ENCODE data around the gene LOXL1. TPM values are rescaled to one million over a fixed set of nuclear protein-coding genes. Genes with fewer than 3 reads are reported as not detected.

LOXL1 gene
- polyA plus RNA-seq, 1 donor from 2014 or later: 2.1 TPM

DNA sequence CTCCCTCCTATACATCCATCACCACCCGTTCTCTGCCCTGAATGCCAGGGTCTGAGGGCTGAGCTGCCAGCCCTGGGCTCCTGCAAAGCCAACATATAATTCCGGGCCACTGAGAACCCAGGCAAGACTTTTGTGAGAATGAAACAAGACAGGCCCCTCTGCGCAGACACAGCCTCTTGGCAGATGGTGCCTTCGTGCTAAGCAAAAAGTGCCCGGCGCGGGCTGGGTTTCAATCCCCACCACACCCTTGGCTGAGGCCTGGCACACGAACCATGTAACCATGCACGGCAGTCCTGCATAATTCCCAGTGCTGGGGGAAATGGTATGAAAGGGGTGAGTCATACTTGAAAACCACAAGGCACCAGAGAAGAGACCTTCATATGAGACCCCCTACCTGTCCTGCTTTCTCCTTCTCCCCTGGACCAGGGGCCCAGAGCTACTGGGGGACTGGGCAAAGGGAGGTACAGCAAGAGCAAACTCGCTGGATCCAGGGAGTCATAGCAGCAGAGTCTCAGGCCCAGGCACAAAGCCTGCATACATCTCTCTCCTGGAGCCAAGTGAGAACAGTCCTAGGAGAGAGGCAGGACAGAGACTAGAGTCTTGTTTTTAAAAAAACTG, 26.1 kb upstream of the LOXL1 start:
- Histone ChIP-seq H3K79me2 (replicated peaks; ENCODE audit: insufficient read depth, low read length) (no peaks in the 10 kb centered on the region), H3K9ac (ENCODE audit: low read length) (no peak overlapping the region), H3K4me2 (ENCODE audit: low read length) (no peak overlapping the region), H3K27me3 (ENCODE audit: insufficient read depth, low read depth, low read length) (no peaks in the 10 kb centered on the region), H3F3A (ENCODE audit: insufficient read depth, low read length, poor library complexity, severe bottlenecking) (no peaks in the 10 kb centered on the region), H3K4me3 (ENCODE audit: low read length) (no peak overlapping the region), H3K36me3 (ENCODE audit: insufficient read depth, low read length) (no peaks in the 10 kb centered on the region), H3K27ac (ENCODE audit: low read length) (no peak overlapping the region), H3K9me3 (ENCODE audit: low read length) (no peaks in the 10 kb centered on the region), H2AFZ (ENCODE audit: low read depth, low read length) (no peak overlapping the region), H3K9me2 (ENCODE audit: insufficient read depth, low read length) (no peaks in the 10 kb centered on the region), H4K20me1 (ENCODE audit: insufficient read depth) (no peaks in the 10 kb centered on the region)
- TF ChIP-seq MXI1 (conservative IDR thresholded peaks at IDR 0.05; ENCODE audit: poor library complexity, severe bottlenecking): no peak

DNA sequence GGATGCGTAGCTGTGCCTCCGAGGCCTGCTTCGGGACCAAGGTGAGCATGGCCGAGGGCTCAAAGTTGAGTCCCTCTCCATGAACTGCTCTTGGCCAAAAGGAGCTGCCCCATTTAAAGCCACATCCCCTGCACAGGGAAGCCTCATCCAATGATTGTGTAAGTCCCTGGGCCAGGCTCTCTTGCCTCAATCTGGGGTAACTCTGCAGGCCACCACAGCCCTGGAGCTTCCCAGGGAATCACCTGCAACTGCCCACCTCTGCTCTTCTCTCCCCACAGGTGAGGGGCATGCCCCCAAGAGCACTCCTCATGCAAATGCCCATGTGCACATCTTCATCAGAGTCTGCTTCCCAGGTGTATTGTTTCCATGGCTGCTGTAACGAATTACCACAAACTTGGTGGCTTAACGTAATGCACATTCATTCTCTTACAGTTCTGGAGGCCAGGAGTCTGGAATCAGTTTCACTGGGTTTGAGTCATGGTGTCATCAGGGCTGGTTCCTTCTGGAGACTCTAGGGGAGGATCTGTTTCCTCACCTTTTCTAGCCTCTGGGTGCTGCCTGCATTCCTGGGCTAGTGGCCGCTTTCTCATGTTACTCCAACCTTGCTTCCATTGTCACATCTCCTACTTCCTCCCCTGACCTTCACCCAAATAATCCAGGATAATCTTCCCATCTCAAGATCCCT, 25.0 kb upstream of the LOXL1 start:
- H3F3A ChIP-seq (ENCODE audit: insufficient read depth, low read length, poor library complexity, severe bottlenecking): no peaks in the 10 kb centered on the region
- no peak for TF ChIP-seq EZH2 (IDR thresholded peaks at IDR 0.05; ENCODE audit: borderline replicate concordance, insufficient read depth, low read length, poor library complexity, severe bottlenecking)
- no peak for TF ChIP-seq MXI1 (conservative IDR thresholded peaks at IDR 0.05; ENCODE audit: poor library complexity, severe bottlenecking)
- no peak overlapping the region for H2AFZ ChIP-seq (ENCODE audit: low read depth, low read length)
- no peaks in the 10 kb centered on the region for H3K27me3 ChIP-seq (ENCODE audit: insufficient read depth, low read depth, low read length)
- no peaks in the 10 kb centered on the region for H3K79me2 ChIP-seq (replicated peaks; ENCODE audit: insufficient read depth, low read length)
- no peaks in the 10 kb centered on the region for H3K9me2 ChIP-seq (ENCODE audit: insufficient read depth, low read length)
- no peaks in the 10 kb centered on the region for H3K9me3 ChIP-seq (ENCODE audit: low read length)
- no peak overlapping the region for H3K9ac ChIP-seq (ENCODE audit: low read length)
- H3K27ac ChIP-seq (ENCODE audit: low read length): no peak overlapping the region
- no peaks in the 10 kb centered on the region for H4K20me1 ChIP-seq (ENCODE audit: insufficient read depth)
- H3K4me3 ChIP-seq (ENCODE audit: low read length): no peak overlapping the region
- no peaks in the 10 kb centered on the region for H3K36me3 ChIP-seq (ENCODE audit: insufficient read depth, low read length)
- H3K4me2 ChIP-seq (ENCODE audit: low read length): no peak overlapping the region

- Histone ChIP-seq H3K4me3 (ENCODE audit: low read length) (no peak overlapping the region), H3K9me3 (ENCODE audit: low read length) (no peaks in the 10 kb centered on the region), H3K4me2 (ENCODE audit: low read length) (no peak overlapping the region), H3K36me3 (ENCODE audit: insufficient read depth, low read length) (no peaks in the 10 kb centered on the region), H3F3A (ENCODE audit: insufficient read depth, low read length, poor library complexity, severe bottlenecking) (no peaks in the 10 kb centered on the region), H2AFZ (ENCODE audit: low read depth, low read length) (no peak overlapping the region), H3K27ac (ENCODE audit: low read length) (no peak overlapping the region), H3K9me2 (ENCODE audit: insufficient read depth, low read length) (no peaks in the 10 kb centered on the region), H3K9ac (ENCODE audit: low read length) (no peak overlapping the region), H3K27me3 (ENCODE audit: insufficient read depth, low read depth, low read length) (no peaks in the 10 kb centered on the region), H3K79me2 (replicated peaks; ENCODE audit: insufficient read depth, low read length) (no peaks in the 10 kb centered on the region), H4K20me1 (ENCODE audit: insufficient read depth) (no peaks in the 10 kb centered on the region)
- TF ChIP-seq EP300 (conservative IDR thresholded peaks at IDR 0.05; ENCODE audit: poor library complexity, severe bottlenecking) (no peak), SMC3 (conservative IDR thresholded peaks at IDR 0.05; ENCODE audit: poor library complexity) (no peak), MXI1 (conservative IDR thresholded peaks at IDR 0.05; ENCODE audit: poor library complexity, severe bottlenecking) (no peak), POLR2AphosphoS5 (IDR thresholded peaks at IDR 0.05) (no peak), RAD21 (conservative IDR thresholded peaks at IDR 0.05) (no peak), EZH2 (IDR thresholded peaks at IDR 0.05; ENCODE audit: borderline replicate concordance, insufficient read depth, low read length, poor library complexity, severe bottlenecking) (no peak), TAF1 (IDR thresholded peaks at IDR 0.05; ENCODE audit: low read depth) (no peak)
- TF ChIP-seq, protein P1, sequence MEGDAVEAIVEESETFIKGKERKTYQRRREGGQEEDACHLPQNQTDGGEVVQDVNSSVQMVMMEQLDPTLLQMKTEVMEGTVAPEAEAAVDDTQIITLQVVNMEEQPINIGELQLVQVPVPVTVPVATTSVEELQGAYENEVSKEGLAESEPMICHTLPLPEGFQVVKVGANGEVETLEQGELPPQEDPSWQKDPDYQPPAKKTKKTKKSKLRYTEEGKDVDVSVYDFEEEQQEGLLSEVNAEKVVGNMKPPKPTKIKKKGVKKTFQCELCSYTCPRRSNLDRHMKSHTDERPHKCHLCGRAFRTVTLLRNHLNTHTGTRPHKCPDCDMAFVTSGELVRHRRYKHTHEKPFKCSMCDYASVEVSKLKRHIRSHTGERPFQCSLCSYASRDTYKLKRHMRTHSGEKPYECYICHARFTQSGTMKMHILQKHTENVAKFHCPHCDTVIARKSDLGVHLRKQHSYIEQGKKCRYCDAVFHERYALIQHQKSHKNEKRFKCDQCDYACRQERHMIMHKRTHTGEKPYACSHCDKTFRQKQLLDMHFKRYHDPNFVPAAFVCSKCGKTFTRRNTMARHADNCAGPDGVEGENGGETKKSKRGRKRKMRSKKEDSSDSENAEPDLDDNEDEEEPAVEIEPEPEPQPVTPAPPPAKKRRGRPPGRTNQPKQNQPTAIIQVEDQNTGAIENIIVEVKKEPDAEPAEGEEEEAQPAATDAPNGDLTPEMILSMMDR (IDR thresholded peaks at IDR 0.05; ENCODE audit: poor library complexity, severe bottlenecking): no peak
- TF ChIP-seq, protein P2, sequence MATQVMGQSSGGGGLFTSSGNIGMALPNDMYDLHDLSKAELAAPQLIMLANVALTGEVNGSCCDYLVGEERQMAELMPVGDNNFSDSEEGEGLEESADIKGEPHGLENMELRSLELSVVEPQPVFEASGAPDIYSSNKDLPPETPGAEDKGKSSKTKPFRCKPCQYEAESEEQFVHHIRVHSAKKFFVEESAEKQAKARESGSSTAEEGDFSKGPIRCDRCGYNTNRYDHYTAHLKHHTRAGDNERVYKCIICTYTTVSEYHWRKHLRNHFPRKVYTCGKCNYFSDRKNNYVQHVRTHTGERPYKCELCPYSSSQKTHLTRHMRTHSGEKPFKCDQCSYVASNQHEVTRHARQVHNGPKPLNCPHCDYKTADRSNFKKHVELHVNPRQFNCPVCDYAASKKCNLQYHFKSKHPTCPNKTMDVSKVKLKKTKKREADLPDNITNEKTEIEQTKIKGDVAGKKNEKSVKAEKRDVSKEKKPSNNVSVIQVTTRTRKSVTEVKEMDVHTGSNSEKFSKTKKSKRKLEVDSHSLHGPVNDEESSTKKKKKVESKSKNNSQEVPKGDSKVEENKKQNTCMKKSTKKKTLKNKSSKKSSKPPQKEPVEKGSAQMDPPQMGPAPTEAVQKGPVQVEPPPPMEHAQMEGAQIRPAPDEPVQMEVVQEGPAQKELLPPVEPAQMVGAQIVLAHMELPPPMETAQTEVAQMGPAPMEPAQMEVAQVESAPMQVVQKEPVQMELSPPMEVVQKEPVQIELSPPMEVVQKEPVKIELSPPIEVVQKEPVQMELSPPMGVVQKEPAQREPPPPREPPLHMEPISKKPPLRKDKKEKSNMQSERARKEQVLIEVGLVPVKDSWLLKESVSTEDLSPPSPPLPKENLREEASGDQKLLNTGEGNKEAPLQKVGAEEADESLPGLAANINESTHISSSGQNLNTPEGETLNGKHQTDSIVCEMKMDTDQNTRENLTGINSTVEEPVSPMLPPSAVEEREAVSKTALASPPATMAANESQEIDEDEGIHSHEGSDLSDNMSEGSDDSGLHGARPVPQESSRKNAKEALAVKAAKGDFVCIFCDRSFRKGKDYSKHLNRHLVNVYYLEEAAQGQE (IDR thresholded peaks at IDR 0.05; ENCODE audit: borderline replicate concordance): no peak
These were observed 23.9 kb upstream of the LOXL1 start for GRCh38 chr15:73902121-73903020.
